ENCODE data around the gene EML5.

Gene EML5

DNA sequence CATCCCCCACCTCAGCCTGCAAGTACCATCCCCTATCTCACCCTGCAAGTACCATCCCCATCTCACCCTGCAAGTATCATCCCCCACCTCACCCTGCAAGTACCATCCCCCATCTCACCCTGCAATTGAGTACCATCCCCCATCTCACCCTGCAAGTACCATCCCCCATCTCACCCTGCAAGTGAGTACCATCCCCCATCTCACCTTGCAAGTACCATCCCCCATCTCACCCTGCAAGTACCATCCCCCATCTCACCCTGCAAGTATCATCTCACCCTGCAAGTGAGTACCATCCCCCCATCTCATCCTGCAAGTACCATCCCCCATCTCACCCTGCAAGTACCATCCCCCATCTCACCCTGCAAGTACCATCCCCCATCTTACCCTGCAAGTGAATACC lies 184.9 kb downstream of the EML5 start:
- DNase-seq (ENCODE audit: low read depth), result no peak
- TF ChIP-seq, protein P1, sequence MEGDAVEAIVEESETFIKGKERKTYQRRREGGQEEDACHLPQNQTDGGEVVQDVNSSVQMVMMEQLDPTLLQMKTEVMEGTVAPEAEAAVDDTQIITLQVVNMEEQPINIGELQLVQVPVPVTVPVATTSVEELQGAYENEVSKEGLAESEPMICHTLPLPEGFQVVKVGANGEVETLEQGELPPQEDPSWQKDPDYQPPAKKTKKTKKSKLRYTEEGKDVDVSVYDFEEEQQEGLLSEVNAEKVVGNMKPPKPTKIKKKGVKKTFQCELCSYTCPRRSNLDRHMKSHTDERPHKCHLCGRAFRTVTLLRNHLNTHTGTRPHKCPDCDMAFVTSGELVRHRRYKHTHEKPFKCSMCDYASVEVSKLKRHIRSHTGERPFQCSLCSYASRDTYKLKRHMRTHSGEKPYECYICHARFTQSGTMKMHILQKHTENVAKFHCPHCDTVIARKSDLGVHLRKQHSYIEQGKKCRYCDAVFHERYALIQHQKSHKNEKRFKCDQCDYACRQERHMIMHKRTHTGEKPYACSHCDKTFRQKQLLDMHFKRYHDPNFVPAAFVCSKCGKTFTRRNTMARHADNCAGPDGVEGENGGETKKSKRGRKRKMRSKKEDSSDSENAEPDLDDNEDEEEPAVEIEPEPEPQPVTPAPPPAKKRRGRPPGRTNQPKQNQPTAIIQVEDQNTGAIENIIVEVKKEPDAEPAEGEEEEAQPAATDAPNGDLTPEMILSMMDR (IDR thresholded peaks at IDR 0.05; ENCODE audit: low read length, missing control alignments), result no peak
- no peak overlapping the region for H3K4me3 ChIP-seq (replicated peaks; ENCODE audit: low read depth, low read length)

DNA sequence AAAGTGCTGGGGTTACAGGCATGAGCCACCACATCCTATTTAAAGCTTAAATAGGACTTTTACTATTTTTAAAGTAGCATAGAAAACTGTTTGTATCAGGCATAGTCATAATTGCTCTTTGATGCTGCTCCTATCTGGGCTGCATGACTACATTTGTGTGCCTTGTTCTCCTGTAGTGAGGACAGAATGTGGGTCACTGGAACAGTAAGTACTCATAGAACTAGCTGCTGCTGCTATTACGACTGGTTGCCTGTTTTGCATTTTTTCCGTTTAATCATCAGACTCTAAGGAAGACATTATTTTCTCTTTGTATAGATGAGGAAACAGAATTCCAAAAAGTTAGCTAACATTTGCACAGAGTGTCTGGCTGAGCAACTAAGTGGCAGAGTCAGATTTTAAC lies 187.2 kb downstream of the EML5 start:
- TF ChIP-seq, protein P1 (IDR thresholded peaks at IDR 0.05; ENCODE audit: low read length, missing control alignments), result no peak
- DNase-seq (ENCODE audit: low read depth), result no peak
- no peak overlapping the region for H3K4me3 ChIP-seq (replicated peaks; ENCODE audit: low read depth, low read length)

DNA sequence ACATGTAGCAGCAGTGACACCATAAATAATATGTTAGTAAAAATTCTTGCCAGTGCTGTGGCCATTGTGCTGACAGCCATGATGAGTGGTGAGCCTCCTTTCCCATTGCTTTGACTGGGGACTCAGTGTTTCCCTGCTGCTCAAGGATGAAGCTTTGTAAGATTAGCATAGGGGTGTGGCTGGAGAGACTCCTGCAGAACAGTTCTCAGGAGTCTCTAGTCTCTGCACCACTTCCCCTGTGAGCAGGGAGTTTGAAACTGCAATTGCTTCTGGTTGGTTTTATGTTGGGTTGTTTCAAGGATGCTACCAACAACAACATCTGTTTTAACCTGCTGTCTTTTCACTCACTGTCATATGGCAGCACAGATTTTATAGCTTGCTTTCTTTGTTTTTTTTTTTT lies 188.5 kb downstream of the EML5 start:
- DNase-seq (ENCODE audit: low read depth), result no peak
- TF ChIP-seq, protein P1 (IDR thresholded peaks at IDR 0.05; ENCODE audit: low read length, missing control alignments), result no peak
- H3K4me3 ChIP-seq (replicated peaks; ENCODE audit: low read depth, low read length), result no peak overlapping the region

DNA sequence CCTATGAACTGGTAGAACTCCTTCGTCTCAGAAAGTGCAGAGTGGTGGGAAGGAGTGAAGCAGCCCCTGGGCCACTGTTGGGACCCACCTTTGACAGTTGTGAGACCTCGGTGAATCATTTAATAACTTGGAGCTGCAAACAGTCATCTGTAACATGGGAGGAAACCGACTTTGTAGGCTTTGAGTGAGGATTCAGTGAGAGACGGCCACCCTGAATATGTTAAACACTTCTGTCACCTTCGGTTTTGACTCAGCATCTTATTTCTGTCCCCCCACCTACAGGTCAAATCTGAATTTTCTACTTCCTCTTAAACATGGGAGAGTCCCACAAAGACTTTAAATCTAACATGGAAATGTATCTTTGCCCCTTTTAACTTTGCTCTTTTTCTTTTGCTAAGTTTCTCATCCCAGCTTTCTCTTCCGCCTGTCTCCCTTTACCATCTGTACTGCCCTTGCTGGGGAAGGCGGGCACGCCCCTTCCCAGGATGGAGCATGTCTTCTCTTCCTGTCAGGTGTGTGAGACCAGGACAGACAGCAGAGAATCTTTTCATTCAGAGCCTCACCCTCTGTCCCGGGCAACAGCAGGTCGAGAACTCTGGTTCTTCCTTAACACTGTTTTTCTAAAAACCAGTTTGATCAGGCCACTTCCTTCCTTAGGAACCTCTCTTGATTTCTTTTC lies 192.9 kb downstream of the EML5 start:
- no peak overlapping the region for H3K4me3 ChIP-seq (replicated peaks; ENCODE audit: low read depth, low read length)
- TF ChIP-seq, protein P1 (IDR thresholded peaks at IDR 0.05; ENCODE audit: low read length, missing control alignments), result no peak
- DNase-seq (ENCODE audit: low read depth), result no peak

DNA sequence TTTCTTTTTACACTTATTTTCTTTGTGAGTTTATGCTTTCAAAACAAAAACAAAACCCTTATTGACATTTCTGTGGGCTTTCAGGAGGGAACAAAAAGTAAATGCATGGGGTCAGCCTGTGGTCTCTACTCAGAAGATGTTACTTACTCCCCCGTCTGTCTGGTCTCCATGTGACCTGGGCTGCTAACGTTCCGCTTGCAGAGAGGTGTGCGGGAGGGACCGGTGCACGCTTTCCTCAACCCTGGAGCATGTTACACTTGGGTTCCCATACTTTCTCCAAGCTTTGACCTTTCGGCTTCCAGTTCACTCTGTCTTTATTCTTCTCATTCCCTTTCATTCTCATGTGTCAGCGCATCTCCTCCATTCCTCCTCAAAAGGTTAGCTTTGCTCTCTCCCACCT lies 193.4 kb downstream of the EML5 start:
- DNase-seq (ENCODE audit: low read depth), result no peak
- no peak overlapping the region for H3K4me3 ChIP-seq (replicated peaks; ENCODE audit: low read depth, low read length)
- TF ChIP-seq, protein P1 (IDR thresholded peaks at IDR 0.05; ENCODE audit: low read length, missing control alignments), result no peak

DNA sequence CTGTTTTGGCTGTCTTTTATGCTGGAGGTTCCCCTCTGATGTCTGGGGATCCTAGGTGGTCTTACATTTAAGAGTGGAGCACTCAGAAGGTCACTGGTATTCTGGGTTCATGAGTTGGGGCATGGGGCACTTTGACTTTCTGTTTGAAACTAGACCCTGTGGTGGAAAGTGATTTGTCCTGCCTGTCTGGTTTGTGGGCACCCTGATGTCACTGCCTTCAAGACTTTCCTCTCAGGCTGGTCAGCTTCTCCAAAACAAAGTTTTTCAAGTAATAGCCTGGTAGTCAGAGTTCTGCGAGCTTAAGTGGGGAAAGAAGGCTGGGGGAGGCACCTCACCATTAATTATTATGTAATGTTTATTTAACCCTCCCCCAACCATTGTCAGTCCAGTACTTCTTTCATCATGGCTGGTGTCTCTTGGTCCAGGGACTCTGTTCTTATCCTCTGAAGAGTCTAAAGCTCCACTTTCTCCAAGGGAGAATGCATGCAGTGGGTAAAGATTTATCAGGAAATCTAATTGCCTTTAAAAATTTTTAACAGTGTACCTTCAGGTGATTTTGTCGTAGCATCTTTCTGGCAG lies 194.6 kb downstream of the EML5 start:
- no peak for DNase-seq (ENCODE audit: low read depth)
- TF ChIP-seq, protein P1 (IDR thresholded peaks at IDR 0.05; ENCODE audit: low read length, missing control alignments), result no peak
- H3K4me3 ChIP-seq (replicated peaks; ENCODE audit: low read depth, low read length), result no peak overlapping the region

DNA sequence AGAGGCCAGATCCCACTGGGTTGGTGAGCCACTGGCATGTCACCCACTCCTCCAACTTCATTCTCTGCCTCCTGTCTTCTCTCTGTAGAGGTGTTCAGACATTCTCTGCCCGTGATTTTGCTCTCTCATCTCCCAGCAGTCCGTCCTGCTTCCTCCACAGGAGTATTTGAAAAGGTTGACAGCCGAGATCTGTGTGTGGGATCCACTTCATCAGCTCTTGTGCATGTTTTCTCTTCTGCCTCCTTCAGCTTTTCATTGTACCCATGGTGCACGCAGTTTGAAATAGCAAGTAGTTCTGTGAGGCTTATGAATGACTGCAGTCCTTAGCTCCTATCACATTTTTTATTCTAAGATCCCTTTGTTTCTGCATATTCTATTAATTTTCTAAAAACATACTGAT lies 195.2 kb downstream of the EML5 start:
- TF ChIP-seq, protein P1 (IDR thresholded peaks at IDR 0.05; ENCODE audit: low read length, missing control alignments), result no peak
- DNase-seq (ENCODE audit: low read depth), result no peak
- no peak overlapping the region for H3K4me3 ChIP-seq (replicated peaks; ENCODE audit: low read depth, low read length)
